Activated naive CD4-positive, alpha-beta T cell (primary cell): ENCODE measurements around the gene TENM4.
"Not testable (repeated sequence)": the region's sequence is repeated elsewhere in the genome, so short reads cannot be mapped to it uniquely, and the experiment has no call there.

Source experiments
- DNase-seq, 4 experiments: peaks; one replicate each; lab custom pipeline; 2025; lab: John Stamatoyannopoulos, UW

TENM4 gene

DNA sequence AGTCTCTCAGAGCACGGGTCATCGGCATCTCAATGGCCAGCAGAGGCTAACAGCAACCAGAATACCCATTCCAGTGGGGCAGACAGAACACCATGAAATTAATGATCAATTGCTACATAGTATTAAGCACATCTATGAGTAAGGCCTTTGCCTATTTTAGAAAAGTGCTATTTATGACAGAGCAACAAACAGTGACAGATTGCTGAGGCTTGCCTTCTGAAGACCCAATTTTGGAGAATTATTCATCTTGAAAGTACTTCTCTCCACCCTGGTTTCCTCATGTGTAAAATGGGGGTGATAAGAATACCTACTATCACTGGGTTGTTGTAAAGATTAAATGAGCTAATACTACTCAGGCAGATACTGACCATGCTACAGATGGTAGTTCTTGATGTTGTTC is 232.7 kb downstream of the TENM4 start:
- no peak for DNase-seq

DNA sequence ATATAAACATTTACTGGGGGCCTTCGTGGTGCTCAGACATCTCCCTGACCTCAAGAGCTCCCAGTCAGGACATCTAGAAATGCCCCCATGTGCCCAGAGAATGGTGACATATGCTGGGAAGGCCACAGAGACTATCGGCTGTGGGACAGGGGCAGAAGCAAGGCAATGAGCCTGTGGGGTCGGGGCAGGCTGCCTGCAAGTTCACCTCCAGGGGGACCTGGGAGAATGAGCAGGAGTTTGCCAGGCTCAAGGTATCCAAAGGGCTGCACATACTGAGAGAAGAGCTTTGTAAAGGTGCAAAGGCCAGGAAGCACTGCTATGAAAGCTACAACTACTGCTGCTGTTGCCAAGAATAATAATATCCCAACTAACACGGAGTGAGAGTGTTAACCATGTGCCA is 233.9 kb downstream of the TENM4 start:
- DNase-seq: no peak

DNA sequence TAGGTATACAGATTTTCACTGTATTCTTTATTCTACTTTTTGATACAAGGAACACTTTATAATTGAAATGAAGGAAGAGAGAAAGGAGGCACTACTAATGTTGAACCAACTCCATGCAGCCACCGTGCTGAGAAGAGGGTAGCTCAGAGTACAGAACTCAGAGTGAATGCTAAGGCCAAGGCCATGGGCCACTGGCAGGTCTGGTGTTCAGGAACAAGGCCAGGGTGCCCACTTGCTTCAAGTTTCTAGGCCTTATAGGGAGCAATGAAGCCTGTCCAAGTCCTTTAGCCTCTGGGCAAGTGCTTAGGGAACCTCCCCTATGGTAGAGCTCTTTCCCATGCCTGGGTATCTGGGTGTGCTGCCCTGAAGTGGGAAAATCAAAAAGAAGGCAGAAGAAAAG is 235.0 kb downstream of the TENM4 start:
- DNase-seq: no peak

DNA sequence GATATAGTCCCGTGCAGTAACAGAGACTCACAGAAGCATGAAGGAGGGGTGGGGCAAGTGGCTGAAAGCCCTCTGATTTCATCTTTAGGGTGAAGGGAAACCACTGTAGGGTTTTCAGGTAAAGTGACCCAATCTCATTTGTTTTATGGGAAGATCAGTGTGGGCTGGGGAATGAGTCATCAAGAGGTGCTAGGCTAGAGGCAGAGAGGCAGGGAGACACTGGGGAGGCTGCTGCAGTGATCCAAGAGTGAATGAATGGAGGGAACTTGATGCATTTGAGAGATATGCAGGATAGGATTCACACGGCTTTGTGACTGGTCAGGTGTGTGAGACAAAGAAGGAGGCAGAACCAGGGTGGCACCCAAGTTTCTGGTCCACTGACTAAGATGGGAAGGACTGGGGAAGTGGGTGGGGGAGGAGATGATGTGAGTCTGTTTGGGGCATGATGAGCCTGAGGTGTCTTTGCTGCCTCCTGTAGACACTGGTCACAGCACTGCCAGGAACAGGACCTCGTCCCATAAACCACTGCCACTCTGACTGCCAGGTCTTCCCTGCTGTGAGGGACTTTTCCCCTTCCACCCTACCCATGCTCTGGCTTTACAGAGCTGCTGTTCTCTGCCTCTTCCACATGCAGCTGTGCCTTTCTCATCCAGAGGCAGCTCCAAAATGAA is 239.0 kb downstream of the TENM4 start:
- DNase-seq: no peak

DNA sequence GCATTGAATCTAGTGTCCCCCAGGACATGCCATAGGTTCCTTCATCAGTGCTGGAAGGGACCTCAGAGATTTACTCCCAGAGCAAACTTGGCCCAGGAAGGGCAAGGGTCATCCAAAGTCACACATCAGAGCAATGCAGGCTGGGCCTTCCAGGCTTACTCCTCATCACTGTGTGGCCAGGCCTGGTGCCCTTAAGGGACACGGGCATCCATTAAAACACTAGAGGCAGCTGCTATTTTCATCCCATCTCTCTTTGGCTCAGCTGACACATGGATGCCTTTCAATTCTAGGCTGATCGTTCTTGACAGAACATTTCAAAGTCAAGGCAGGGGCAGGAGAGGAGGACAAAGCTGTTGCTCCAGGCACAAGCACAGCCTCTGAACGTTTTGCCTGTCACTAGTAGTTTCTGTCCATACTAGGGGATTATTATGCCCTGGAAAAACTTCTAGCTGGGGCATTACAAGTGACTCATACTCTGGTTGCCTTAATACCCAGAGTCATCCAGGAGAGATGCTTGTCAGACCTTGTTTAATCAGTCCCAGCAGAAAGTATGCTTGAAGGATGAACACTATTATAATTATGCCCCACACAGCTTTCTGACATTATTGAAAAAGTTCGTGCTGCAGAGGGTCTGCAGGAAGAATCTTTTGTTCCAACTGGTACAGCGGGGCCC is 240.3 kb downstream of the TENM4 start:
- no peak for DNase-seq

DNA sequence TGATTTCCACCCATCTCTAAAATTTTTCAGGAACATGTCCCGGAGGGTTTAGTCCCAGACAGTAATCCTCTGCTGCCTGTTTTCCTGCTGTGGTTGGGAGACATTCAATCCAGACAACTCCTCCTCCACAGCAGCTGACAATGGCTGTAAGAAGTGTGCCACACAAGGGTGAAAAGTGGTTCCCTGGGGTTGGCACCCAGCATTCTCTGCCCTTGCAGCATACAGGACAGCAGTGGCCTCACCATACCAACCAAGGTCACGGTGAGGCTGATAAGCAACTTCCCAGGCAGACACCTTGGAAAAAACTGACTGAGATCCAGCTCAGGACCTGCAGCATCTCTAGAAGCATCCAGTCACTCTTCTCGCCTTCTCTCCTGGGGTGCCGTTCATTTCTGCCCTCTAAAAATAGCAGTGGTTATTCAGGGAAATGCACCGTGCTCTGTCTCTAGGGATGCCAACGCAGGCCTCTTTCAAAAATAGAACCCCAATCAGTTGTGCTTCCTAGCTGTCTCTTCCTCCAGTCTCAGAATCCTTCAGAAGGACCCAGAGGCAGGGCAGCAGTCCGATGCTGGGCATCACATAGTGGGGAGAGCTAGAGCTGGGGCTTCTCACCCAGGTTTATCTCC is 241.0 kb downstream of the TENM4 start:
- DNase-seq: no peak

DNA sequence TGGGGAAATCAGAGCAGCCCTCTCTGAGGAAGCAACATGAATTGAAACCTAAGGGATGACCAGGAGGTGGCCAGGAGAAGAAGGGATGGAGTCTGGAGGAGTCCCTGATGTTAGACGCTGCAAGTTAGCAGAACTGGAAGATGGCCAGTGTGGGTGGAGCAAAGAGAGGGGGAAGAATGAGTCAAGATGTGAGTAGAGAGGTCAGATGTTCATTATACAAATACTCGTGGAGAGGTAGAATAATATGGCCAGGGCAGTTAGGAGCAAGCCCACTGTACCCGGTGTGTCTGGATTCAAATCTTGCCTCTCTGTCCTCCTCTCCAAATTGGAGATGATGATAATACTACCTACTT is 242.0 kb downstream of the TENM4 start:
- no peak for DNase-seq

DNA sequence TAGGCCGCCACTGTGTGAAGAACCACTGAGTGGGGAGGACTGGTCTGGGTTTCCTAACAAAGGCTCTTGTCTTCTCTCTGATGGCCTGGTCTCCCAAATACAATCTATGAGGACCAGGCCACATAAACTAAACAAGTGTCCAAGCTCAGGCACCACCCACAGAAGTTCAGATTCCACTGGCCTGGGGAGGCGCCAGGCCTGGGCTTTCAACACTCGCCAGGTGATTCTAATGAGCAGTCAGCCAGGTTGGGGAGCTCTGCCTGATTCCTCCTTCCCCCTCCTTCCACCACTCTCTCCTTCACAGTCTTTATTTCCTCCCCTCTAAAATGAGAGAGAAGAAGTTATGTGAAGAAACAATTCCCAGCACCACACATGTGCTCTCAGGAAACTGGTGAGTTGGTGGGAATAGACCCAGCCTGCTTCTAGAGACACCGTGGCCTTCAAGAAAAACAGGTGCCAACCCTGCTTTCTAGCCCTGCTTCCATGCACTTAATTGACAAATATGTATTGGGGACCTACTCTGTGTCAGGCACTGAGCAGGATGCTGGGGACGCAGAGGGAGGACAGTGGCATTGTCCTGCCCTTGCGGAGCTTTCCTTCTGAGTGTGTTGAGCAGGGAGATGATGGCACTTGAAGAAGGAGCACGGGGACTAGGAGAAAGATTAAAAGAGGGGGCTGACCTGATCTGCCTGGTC is 242.5 kb downstream of the TENM4 start:
- DNase-seq: no peak

DNA sequence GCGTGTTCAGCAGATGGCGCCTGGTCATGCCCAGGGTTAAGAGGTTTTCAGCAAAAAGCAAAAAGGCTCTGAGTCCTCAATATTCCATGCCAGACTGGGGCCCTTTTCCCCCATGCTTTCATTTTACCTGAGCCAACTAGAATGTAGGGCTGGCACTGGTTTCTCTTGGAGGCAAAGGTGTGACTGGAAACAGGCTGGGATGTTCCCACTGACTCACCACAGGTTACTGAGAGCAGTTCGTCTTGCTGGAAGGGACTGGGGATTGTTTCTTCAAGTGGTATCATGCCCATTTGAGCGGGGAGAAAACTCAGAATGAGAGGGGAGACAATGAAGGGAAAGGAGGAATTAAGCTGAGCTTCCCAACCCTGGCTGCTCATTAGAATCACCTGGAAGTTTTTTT is 243.9 kb downstream of the TENM4 start:
- no peak for DNase-seq

DNA sequence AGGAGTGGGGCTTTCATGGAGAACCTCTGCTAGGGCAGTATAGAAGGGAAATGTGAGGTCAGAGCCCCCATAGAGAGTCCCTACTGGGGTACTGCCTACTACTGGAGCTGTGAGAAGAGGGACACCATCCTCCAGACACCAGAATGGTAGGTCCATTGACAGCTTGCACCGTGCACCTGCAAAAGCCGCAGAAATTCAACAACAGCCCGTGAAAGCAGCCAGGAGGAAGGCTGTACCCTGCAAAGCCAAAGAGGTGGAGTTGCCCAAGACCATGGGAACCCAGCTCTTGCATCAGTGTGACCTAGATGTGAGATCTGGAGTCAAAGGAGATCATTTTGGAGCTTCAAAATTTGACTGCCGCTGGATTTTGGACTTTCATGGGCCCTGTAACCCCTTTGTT is 245.6 kb downstream of the TENM4 start:
- no peak for DNase-seq

DNA sequence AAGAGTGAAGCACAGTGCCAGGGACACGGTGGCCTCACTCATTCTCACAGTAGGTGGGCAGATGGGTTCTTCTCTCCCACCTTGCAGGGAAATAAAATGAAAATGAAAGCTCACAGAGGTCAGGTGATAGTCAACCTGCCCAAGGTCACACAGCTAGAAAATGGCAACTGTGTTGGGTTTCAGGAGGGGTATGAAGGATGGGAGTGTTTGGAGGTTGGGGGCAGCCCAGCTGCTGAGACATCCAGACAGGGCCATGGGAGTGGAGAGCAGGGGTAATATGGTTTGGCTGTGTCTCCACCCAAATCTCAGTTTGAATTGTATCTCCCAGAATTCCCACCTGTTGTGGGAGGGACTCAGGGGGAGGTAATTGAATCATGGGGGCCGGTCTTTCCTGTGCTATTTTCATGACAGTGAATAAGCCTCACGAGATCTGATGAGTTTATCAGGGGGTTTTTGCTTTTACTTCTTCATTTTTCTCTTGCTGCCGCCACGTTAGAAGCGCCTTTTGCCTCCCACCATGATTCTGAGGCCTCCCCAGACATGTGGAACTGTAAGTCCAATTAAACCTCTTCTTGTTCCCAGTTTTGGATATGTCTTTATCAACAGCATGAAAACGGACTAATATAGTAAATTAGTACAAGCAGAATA is 247.0 kb downstream of the TENM4 start:
- no peak for DNase-seq

DNA sequence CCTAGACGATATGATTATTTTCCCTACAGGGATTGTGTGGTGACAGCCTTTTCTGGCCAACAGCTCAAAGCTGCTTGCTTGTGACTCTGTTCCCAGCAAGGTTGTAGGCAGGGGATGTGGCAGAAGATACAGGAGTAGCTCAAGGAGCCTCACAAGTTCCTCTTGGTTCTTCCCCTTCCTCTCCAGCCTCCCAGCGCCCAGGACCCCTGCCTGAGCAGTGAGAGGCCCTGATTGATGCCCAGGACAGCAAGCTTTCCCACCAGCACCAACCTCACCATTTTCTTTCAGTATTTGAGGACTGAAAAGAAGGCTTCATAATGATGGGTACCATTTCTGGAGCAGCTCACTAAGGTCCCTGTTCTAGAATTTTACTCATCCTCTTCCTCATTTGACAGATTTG is 248.0 kb downstream of the TENM4 start:
- DNase-seq: no peak

DNA sequence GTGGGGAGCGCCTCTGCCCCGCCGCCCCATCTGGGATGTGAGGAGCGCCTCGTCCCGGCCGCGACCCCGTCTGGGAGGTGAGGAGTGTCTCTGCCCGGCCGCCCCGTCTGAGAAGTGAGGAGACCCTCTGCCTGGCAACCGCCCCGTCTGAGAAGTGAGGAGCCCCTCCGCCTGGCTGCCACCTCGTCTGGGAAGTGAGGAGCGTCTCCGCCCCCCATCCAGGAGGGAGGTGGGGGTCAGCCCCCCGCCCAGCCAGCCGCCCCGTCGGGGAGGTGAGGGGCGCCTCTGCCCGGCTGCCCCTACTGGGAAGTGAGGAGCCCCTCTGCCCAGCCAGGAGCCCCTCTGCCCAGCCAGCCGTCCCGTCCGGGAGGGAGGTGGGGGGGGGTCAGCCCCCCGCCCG is 249.1 kb downstream of the TENM4 start:
- DNase-seq: not testable (repeated sequence)

DNA sequence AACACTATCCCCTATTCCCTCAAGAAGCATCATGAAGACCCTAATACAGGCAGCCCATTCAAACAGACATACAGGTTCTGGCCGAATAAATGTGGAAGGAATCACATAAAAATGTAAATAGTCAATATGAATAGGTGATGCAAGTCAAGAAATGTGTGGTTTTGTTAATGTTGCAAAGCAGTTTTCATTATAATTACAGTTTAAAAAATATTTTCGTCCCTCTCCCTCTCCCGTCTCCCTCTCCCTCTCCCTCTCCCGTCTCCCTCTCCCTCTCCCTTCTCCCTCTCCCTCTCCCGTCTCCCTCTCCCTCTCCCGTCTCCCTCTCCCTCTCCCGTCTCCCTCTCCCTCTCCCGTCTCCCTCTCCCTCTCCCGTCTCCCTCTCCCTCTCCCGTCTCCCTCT is 250.3 kb downstream of the TENM4 start:
- DNase-seq: not testable (repeated sequence)

DNA sequence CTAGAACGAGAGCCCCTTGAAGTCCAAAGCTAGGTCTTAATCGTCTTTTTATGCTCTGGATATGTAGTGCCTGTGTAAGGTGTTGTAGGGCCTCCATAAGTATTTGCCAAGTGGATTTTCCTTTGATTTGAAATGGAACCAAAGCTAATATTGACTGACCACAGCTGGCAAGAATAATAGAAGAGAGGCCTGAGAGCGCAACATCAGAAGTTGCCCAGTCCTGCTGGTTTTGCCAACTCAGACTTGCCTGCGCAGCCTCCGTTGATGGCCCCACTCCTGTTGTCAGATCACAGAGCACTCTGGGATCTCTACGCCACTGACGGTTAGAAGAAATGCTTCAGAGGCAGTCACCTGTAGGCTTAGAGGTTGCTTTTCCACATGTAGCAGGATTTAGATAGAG is 251.2 kb downstream of the TENM4 start:
- no peak for DNase-seq

DNA sequence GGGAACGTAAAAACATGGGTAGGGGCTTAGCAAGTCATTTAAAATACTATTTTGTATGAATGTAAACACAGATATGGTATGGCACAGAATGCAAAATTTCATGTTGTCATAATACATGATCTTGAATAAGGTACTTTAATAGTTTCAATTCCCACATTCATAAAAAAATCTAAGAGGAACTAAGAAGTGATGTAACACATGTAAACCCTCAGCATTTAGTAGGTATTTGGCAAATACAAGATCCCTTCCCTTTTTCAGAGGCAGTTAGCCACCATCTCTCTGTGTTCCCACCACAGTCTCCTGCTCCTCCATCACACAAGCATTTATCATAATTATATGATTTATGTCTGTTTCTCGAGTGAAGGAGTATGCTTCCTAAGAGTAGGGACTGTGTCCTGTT is 251.8 kb downstream of the TENM4 start:
- DNase-seq: no peak

DNA sequence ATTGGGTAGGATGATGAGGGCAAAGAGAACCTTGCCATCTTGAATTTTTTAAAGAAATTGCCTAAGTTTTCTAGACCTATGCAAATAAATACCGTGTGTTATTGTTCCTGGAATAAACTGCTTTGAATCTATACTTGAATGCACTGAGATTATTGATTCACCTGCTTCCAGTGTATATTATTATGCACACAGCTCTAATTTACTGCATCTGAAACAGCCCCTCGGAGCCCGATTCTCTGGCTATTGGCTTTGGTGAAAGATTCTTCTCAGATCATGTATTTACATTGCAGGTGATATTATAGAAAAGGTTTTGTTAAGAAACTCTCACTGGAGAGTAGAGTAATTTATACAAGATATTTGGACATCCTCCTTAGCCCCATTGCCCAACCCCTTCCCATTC is 254.2 kb downstream of the TENM4 start:
- DNase-seq: no peak

DNA sequence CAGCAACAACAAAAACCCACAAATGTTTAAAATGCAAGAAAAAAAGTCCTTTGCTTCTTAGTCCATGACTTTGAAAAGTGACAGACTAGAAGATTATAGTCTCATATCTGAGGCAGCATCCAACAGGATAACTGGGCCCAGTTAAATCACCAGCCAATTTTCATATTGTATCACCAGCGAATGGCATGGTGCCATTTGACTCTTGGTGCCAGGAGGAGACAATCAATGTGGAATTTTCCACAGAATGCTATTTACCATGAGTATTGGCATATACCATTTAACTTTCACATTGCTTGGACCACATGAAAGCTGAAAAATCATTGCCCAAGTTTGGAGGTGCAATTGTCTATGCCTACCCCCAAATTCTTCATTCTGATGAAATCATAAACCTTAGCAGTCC is 255.5 kb downstream of the TENM4 start:
- no peak for DNase-seq

DNA sequence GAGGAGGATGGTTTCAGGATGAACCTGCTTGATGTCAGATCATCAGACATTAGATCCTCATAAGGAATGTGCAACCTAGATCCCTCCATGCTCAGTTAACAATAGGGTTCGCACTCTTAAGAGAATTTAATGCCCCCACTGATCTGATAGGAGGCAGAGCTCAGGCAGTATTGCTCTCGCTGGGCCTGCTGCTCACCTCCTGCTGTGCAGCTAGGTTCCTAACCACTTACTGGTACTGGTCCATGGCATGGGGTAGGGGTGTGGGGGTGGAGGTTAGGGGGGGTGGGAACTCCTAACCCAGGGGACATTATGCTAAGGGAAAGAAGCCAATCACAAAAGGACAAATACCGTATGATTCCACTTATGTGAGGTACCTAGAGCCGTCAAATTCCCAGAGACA is 256.5 kb downstream of the TENM4 start:
- no peak for DNase-seq

DNA sequence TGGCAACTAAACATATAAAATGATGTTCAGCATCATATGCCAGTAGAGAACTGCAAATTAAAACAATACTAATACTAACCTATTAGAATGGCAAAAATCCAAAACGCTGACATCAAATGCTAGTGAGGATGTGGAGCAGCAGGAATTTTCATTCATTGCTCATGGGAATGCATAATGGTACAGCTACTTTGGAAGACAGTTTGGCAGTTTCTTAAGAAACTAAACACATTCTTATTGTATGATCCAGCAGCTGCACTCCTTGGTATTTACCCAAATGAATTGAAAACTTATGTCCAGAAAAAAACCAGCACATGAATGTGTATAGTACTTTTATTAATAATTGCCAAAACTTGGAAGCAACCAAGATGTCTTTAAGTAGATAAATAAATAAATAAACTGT is 258.0 kb downstream of the TENM4 start:
- no peak for DNase-seq

DNA sequence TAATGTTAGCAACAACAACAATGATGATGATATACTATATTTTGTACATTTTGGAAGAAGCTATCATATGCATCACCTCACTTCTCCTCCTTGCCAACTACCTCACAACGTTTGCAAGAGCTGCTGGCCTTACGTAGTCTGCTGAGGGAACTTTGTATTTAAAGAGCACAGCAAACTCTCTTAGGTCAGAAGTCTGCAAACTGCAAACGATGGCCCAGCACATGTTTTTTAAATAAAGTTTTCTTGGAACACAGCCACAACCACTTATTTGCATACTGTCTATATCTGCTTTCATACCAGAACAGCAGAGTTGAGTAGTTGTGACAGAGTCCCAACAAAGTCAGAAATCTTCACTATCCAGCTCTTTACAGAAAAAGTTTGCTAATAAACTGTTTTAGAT is 261.7 kb downstream of the TENM4 start:
- DNase-seq: no peak
